GM18520 (cell line): ENCODE measurements around the gene WDR41.
"Not testable (repeated sequence)": the region's sequence is repeated elsewhere in the genome, so short reads cannot be mapped to it uniquely, and the experiment has no call there.

Source experiments
- ATAC-seq: cut with Tn5 transposase; IDR thresholded peaks from one replicate; pipeline ENCODE4 v1.9.1; 2021; ENCODE audit not compliant: unreplicated experiment

Gene WDR41

GRCh38 chr5:77491783-77492652 is at the start of gene WDR41:
Gene WDR41, minus strand, starts transcription at chr5:77492316. Its CDS starts 96 bp downstream, at chr5:77492220.
- peak; percentile 76 for ATAC-seq

GRCh38 chr5:77531297-77531696 is 39.2 kb upstream of the WDR41 start:
- ATAC-seq: no peak

GRCh38 chr5:77518304-77518703 is 26.2 kb upstream of the WDR41 start:
- no peak for ATAC-seq

GRCh38 chr5:77514457-77514856 is 22.3 kb upstream of the WDR41 start:
- ATAC-seq: no peak

GRCh38 chr5:77513321-77513720 is 21.2 kb upstream of the WDR41 start:
- no peak for ATAC-seq

GRCh38 chr5:77501132-77501531 is 9.0 kb upstream of the WDR41 start:
- ATAC-seq: not testable (repeated sequence)

- no peak for ATAC-seq
These were observed 7.9 kb upstream of the WDR41 start for GRCh38 chr5:77499973-77500372.

- no peak for ATAC-seq
These were observed 7.3 kb upstream of the WDR41 start for GRCh38 chr5:77499441-77499840.

- ATAC-seq: no peak
These were observed 6.8 kb upstream of the WDR41 start for GRCh38 chr5:77498952-77499351.

GRCh38 chr5:77494935-77495334 is 2.8 kb upstream of the WDR41 start:
- ATAC-seq: no peak

- no peak for ATAC-seq
These were observed 511 bp upstream of the WDR41 start for GRCh38 chr5:77492653-77493000.

- not testable (repeated sequence) for ATAC-seq
These were observed 1.3 kb downstream of the WDR41 start for GRCh38 chr5:77490741-77491344.

GRCh38 chr5:77486344-77486962 is 5.7 kb downstream of the WDR41 start:
- ATAC-seq: no peak

- no peak for ATAC-seq
These were observed 8.4 kb downstream of the WDR41 start for GRCh38 chr5:77483682-77484081.

GRCh38 chr5:77475041-77475440 is 17.1 kb downstream of the WDR41 start:
- ATAC-seq: not testable (repeated sequence)

- not testable (repeated sequence) for ATAC-seq
These were observed 23.2 kb downstream of the WDR41 start for GRCh38 chr5:77468875-77469274.

GRCh38 chr5:77463905-77464304 is 28.2 kb downstream of the WDR41 start:
- no peak for ATAC-seq

- ATAC-seq: no peak
These were observed 30.8 kb downstream of the WDR41 start for GRCh38 chr5:77461287-77461686.

- no peak for ATAC-seq
These were observed 38.0 kb downstream of the WDR41 start for GRCh38 chr5:77454123-77454522.

- no peak for ATAC-seq
These were observed 39.8 kb downstream of the WDR41 start for GRCh38 chr5:77452351-77452750.

GRCh38 chr5:77449981-77450380 is 42.1 kb downstream of the WDR41 start:
- ATAC-seq: no peak

- no peak for ATAC-seq
These were observed 42.8 kb downstream of the WDR41 start for GRCh38 chr5:77449277-77449676.
